SHP77 (cell line): ENCODE results near the gene NDEL1.

Source experiments
- DNase-seq, 2 experiments: peaks; one replicate each; lab custom pipeline; 2025; lab: John Stamatoyannopoulos, UW

Gene NDEL1

DNA sequence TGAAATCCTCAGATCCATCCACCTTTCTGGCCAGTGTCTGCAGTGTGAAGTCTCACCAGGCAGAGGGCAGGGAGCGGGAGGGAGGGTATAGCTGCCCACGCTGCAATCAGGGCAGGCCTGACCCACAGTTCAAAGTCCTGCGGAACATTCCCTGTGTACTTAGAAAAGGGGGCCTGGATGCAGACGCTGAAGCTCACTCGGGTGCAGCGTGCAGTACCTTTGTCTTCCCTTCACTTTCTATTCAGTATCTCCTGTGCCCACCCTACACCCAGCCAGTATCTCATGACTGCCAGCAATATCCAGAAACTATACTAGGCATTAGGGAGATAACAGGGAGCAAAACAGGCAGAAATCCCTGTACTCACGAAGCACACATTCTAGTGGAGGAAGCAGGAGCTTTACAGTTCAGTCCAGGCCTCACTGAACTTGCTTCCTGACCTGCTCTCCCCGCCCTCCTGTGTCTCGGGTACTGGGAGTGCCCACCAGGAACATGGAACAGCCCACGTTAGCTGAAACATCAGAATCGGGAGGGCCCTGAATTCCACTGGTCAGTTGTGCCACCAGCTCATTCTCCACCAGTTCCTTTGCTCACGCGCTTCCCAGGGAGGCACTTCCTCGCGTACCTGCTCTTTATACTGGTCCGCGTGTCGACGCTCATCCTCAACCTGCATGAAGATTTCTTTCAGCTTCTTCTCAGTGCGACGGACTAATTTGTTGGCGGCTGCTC, 42.2 kb downstream of the NDEL1 start:
- no peak for DNase-seq

DNA sequence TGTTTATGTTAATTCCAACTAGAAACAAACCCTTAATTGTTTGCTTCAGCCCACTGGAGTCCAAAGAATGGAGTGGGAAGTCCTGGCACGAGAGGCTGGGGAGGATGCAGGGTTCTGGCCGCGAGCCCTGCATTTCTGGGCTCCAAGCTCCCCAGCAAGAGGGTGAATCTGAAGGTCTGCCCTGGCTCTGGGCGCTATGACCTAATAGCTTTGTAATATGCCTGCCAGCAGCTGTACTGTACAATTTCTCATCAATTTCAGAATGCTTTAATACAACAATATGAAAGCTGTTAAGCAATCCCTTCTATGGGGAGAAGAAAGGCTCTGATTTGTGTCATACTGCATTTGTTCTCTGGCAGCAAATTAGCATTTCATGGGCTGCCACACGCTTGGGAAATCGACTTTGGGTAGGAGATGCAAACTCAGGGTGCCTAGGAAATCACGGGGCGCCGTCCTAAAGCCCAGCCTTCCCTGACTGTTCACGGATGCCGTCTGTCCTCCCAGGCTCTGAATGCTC, 43.8 kb downstream of the NDEL1 start:
- no peak for DNase-seq

DNA sequence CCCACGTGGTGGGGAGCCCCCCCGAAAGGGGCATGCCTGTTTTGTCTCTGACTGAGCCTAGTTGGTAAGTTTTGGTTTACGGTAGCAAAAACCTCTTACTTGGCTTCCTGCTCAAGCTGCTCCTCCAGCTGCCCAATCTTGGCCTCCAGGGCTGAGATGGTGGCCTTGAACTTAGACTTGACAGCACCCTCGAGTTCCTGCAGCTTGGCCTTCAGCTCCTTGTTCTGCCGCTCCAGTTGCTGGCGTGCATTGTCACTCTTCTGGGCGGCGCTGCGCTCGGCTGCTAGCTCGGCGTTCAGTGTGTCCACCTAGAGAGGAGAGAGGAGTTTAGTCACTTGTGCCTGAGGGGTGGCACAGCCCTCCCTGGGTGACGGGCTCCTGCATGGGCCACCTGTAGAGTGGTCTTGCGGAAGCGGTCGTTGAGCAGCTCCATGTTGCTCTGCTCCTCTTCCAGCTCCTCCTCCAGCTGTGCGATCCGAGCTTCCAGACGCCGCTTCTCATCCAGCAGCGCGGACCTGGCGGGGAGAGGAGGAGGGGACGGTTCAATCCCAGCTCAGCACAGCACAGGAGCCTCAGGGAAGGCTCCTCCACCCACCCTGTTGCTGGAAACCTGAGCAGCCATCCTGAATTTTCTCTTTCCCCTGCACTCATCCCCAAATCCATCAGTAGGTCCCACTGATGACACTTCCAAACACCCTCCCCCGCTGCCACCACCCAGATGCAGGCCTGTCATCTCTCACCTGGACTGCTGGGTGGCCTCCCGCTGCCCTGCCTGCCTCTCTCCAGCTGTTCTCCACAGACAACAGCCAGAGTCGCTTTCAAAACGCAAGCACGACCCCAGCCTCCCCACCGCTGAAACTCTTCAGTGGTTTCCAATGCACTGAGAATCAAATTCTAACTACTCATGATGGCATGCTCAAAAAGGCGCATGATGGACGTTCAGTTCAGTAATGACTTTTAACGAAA, 44.6 kb downstream of the NDEL1 start:
- DNase-seq = no peak

DNA sequence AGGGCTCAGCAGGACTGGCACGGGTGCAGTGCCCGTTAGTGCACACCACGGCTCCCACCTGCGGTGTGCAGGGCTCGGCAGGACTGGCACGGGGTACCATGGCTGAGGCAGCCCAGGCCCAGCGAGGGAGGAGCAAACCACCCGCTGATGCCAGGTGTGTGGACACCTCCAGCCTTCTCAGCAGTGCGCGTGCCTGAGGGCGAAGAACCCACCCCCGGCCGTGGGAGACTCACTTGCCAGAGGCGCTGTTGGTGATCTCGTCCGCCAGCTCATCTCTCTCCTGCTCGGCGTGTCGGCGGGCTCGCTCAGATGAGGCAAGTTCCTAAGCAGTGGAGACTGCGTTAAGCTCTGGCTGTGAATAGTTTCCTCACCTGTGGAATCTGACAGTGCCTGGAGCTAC, 45.4 kb downstream of the NDEL1 start:
- DNase-seq = no peak

DNA sequence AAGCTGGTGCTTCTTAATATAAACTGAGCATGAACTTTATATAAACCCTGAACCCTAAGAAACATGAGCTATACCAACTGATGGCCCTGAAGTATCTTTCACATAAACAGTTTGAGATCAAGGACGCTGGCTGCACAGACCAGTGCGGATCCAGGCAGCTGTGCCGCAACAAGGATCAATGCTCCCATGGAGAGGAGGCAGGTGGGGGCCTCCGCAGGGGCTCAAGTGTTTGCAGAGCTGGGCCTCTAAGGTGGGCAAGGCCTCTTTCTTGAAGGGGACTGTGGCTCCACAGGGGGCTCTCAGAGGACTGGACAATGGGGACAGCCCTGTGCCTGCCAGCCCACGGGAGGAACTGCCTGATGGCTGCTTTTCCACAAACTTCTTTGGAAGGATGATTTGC, 46.0 kb downstream of the NDEL1 start:
- no peak for DNase-seq

DNA sequence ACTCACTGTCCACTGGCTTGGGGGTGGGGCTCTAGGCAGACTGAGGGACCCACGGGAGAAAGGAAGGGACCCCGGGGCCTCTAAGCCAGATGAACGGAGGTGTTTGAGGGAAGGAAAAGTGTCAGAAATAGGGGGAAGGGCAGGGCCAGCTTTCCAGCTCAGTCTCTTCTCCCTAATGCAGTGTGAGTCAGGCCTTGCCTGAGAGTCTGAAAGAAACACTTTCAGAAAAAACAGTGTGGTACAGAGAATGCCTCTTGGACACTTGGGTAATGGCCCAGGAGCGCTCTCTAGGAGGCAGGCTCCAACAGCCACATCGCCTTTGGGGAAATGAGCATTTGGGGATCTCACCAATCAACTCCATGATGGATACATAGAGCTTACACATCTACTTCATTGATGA, 46.9 kb downstream of the NDEL1 start:
- no peak for DNase-seq

DNA sequence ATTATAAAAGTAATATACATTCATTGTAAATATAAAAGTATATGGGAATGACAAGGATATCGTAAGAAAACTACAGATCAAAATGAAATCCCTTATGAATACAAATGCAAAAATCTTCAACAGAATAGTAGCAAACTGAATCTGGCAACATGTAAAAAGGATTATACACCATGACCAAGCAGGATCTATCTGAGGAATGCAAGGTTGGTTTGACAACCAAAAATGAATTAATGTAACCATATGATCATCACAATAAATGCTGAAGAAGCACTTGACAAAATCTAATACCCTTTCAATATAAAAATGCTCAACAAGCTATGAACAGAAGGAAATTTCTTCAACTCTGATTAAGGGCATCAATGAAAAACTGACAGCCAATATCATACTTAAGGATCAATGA, 48.8 kb downstream of the NDEL1 start:
- DNase-seq = no peak

DNA sequence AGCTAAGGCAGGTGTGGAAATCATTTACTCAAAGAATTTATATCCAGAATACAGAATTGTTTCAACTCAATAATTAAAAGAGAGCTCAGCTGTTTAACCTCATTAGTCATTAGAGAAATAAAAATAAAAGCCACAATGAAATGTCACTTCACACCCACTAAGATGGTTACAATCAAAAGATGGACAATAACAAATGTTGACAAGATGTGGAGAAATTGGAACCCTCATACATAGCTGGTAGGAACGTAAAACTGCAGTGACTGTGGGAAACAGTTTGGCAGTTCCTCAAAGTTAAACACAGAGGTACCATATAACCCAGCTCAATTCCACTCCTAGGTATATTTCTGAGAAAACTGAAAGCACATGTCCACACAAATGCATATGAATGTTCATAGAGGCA, 49.8 kb downstream of the NDEL1 start:
- DNase-seq = no peak

DNA sequence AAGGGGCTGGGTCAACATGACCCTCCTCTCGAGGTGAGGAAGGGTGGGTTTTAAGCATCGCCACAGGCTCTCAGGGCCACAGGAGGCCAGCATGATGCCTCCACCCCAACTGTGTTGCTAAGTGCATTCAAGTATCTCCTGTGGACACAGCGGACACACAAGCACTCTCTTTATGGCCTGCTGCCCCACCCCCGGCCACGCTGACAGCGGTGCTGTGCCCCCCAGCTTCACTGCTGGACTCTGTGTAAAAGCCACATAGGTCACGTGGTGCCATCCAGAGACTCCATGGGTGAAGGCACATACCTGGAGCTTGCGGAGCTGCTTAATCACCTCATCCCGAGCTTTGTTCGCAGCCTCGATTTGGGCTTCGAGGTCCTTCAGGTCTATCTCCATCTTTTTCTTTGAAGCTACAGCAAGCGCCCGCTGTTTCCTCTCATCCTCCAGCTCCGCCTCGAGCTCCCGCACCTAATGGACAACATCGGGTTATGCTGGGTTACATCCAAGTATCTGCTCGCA, 51.5 kb downstream of the NDEL1 start:
- DNase-seq = no peak

DNA sequence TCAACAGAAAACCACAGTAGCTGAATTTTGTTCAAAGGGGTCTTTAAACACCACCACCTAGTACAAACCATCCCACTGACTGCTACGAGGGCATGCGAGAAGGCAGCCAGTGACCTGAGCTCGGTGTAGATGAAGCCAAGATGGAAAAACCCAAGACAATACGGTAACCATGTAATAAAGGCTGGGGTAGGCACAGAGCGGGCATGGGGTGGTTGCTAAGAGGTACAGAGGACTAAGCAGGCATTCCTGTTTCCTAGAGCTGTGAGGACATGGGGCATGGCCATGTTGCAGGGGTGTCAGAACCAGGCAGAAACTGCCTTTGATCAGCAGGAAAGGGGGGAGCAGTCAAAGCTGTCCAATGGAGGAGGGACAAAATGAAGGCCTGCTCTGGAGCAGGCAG, 52.1 kb downstream of the NDEL1 start:
- no peak for DNase-seq

DNA sequence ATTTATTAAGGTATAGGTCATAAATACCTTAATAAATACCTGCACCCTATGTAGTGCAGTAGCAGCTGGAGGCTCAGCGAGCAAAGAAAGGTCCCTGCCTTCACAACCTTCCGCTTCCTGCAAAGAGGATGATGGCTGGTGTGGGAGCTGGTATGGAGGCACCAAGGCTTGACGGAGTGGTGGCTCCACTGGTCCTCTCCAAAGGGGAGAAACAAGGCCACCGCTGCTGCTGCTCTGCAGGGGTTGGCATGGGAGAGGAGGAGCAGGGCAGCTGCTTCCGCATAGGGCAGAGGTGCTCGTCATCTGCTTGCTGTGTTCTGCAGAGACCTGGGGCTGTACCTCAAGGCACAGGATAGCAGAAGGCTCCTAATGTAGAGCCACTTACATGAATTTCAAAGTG, 52.8 kb downstream of the NDEL1 start:
- no peak for DNase-seq

DNA sequence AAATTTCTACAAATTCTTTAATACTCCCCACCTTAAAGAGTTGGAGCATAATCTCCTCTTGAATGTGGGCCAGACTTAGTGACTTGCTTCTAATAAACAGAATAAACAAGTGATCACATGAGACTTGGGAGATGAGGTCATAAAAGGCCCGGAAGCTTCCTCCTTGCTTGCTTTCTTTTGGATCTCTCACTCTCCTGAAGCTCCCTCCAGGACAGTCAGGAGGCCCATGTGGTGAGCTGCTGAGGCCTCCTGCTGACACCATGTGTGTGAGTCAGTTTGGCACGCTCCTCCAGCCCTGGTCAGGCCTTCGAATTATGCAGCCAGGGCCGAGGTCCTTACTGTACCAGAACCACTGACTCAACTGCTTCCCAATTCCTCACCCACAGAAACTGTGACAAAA, 53.2 kb downstream of the NDEL1 start:
- DNase-seq = no peak

DNA sequence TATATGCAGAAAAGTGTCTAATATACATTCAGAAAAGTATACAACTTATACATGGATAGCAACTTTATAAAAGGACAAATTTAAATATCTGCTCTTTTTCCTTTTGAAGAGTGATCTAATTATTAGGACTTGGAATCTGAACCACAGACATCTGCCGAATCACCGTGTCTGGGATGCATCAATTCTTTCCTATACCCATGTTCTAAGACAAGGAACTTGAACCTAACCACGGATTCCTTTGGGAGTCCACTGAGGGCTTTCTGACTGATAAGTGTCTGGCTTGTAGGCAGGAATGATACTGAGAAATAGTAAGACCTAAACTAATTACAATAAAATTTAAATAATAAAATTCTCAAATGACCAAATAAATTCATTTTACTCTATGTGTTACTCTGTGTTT, 54.2 kb downstream of the NDEL1 start:
- DNase-seq = no peak

DNA sequence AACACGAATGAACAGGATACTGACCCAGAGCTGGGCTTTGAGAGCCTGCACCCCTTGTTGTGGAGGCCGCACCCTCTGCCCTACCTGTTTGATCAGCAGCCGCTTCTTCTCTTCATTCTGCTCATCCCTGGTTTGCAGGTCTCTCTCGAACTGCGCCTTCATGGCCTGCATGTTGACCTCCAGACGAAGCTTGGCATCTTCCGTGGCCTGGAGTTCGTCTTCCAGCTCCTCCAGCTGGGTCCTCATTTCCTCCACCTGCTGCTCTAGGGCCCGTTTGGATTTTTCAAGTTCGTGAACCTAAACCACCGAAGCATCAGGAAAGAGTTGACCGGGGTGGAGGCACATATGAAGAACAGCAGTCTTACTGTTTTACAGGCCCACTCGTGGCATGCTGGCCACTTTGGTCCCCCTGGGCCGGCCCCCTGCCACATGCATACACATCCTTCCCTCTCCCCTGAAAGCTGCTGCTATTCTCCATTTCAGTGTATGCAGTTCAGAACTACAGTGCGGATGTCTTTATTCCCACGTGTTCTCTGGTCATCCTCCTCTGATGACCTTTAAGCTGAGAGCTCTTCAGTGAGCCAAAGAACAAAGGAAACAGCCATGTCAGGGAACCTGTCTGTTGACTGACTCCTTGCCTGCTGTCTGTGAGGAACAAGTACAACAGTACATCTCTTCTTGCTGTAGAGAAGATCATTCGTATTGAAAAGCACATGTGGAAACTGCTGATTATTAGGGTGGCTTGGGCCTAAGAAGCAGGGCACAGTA, 54.8 kb downstream of the NDEL1 start:
- no peak for DNase-seq

DNA sequence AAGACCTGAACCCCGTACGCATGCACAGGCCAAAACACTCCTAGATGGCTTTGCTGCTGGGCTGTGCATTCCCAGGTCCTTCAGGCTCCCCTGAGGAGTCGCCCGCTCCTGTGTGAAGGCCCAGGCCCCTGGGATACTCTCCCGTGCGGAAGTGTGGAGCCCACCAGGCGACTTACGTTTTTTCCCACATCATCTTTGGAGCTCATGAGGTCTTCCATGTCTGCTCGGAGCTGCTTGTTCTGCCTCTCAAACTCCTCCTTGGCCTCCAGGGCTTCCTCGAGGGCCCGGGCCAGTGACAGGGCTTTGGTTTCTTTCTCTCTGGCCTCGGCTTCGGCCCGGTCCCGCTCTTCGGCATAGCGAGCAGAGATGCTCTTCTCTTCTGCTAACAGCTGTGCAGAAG, 56.4 kb downstream of the NDEL1 start:
- no peak for DNase-seq

DNA sequence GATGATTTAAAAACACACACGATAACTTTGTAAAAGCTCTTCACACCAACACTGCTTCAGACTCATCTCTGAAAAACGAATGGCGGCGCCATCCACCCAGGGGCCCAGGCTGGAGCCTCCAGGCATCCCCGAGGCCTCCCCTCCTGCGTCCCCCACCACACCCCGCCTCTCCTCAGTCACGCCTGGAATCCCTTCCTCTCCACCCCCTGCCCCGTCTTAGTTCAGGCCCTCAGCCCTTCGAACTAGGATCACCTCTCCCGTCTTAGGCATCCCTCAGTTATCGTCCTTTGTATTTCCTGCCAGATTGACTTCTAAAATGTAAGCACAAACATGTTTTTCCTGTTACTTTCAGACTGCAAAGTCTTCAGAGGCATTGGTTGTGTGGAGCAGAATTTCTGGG, 58.3 kb downstream of the NDEL1 start:
- DNase-seq = no peak

DNA sequence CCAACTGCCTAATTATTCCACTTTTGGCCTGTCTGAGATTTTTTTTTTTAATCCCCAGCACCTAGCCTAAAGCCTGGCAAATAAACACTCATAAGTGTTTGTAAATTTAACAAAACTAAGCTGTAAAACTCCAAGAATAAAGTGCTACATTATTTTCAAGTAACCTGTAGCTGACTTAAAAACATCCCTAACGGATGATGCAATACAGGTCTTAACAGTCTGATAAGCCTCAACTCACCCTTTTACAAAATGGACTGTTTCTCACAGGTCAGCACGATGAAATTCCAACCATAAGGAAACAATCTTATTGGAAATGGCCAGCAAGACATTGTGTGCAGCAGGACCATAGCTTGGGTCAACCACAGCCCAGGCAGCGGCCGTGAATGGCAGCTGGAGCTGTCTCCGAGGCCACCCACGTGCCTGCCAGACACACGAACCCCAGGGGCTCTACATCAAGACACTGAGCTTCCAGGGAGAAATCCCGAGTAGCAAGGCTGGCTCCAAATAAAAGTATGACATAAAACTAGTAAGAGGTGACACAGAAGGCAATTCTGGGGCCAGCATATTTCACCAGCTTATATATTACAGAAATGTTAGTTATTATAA, 58.9 kb downstream of the NDEL1 start:
- DNase-seq = no peak

DNA sequence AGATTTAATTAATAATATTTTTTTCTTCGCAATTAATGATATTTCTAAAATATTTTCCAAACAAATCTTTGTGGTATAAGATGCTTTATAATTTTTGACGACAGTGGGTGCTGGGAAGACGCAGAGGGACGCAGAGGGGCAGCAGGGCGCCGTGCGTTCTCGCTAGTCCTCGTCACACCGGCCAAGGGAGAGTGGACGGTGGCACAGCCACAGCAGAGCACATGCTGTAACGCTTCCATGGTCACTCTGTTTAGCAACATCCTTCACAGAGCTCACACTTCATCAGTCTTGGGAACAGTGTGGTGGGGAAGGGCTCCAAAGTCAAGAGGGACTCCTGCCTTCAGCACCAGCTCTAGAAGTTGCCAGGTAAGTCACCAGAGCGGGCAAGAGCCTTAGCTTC, 60.4 kb downstream of the NDEL1 start:
- DNase-seq = no peak

DNA sequence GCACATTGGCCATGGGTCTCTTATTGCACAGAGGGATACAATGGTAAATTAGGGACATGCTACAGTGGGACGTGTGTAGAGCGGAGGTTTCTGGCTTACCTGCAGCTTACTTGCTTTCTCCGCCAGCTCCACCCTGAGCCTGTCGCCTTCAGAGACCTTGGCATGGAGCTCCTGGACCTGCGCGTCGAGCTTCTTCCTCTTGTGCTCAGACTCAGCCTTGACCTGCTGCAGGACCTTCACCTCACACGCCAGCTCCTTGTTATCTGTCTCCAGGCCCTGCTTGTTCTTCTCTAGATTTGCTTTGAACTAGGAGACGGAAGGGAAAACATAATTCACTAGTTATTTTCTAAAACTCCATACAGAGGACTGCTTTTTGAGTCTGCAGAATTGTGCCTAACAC, 63.5 kb downstream of the NDEL1 start:
- no peak for DNase-seq

DNA sequence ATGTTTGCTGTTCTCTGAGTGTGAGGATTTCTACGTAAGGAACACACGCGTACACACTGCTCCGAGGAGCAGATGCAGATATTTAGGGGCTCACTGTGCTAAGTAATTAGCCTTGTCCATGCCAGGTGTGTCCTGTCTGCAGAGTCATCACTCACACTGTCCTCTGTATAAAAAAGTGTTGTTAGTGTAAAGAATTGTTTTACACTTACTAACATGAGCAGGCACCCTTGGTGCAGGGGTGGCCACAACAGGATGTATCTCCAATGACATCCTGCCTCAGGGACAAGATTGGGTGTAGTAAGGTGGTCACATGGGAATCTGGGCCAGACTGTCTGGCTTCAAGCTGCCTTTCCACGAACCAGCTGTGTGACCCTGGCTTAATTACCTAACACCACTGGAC, 63.9 kb downstream of the NDEL1 start:
- no peak for DNase-seq

DNA sequence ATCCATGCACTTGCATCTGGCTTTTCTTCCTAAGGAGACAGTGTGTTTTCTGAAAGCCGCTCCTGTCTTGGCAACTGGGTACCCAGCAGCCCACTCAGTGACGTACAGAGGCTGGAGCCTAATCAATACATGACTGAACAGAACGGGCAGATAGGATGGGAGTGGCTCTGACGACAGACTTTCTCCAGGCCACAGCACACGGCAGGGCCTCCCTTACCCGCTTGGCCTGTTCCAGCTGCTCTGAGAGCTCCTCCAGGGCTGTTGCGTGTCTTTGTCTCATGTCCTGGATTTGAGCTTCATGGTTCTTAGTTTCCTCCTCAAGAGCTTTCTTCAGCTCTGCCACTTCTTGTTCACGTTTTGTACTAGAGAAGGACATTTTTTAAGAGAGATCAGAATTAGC, 64.9 kb downstream of the NDEL1 start:
- no peak for DNase-seq

DNA sequence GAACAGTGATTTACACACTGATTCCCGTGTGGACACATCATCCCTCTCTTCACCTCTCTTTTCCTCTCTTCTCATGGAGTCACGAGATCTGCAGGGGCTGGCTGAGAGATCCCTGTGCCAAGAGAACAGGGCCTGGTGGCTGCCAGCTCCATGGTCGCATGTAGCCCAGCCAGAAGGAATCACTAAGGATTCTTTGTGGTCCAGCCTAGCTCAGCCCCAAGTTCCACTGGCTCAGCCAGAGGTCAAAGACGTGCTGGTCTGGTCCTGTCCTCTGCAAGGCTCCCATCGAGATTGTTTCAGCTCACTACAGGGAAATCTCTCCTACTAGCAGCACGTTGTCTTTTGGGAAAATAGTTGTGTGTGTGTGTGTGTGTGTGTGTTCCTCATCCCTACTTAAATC, 66.4 kb downstream of the NDEL1 start:
- no peak for DNase-seq
